Ishikawa (cell line): ENCODE results near the gene FZD7.
A peak's percentile ranks its signal among the peaks of the same experiment; 100 is the strongest.

Experiments
- CEBPB ChIP-seq: IDR thresholded peaks from 2 replicates; pipeline ENCODE4 v1.6.1; 2012
- CREB1 ChIP-seq: IDR thresholded peaks from 2 replicates; pipeline ENCODE4 v1.6.1; 2012; ENCODE audit warnings: low read depth
- EGR1 ChIP-seq: IDR thresholded peaks from 2 replicates; pipeline ENCODE4 v1.6.1; 2012
- EP300 ChIP-seq: IDR thresholded peaks from 2 replicates; pipeline ENCODE4 v1.6.1; 2012; ENCODE audit warnings: borderline replicate concordance
- FOXM1 ChIP-seq: IDR thresholded peaks from 2 replicates; pipeline ENCODE4 v1.6.1; 2012; ENCODE audit warnings: low read depth, borderline replicate concordance
- NFIC ChIP-seq: IDR thresholded peaks from 2 replicates; pipeline ENCODE4 v1.6.1; 2012
- RAD21 ChIP-seq: IDR thresholded peaks from 2 replicates; pipeline ENCODE4 v1.6.1; 2012; ENCODE audit warnings: low read depth
- TAF1 ChIP-seq: IDR thresholded peaks from 2 replicates; pipeline ENCODE4 v1.6.1; 2012; ENCODE audit warnings: low read depth, mild to moderate bottlenecking
- TCF12 ChIP-seq: IDR thresholded peaks from 2 replicates; pipeline ENCODE4 v1.6.1; 2012; ENCODE audit warnings: low read depth
- TEAD4 ChIP-seq: IDR thresholded peaks from 2 replicates; pipeline ENCODE4 v1.6.1; 2012
- YY1 ChIP-seq: IDR thresholded peaks from 2 replicates; pipeline ENCODE4 v1.6.1; 2012; ENCODE audit warnings: low read depth
- ZBTB7A ChIP-seq: IDR thresholded peaks from 2 replicates; pipeline ENCODE4 v1.6.1; 2012; ENCODE audit warnings: low read depth
- TF ChIP-seq, protein P1 (sequence below): IDR thresholded peaks from 2 replicates; pipeline ENCODE4 v1.6.1; 2012; ENCODE audit warnings: low read depth, mild to moderate bottlenecking
- TF ChIP-seq, protein P2 (sequence below): IDR thresholded peaks from 2 replicates; pipeline ENCODE4 v1.6.1; 2012
- TF ChIP-seq, protein P3 (sequence below): IDR thresholded peaks from 2 replicates; pipeline ENCODE4 v1.6.1; 2012

The FZD7 gene

DNA sequence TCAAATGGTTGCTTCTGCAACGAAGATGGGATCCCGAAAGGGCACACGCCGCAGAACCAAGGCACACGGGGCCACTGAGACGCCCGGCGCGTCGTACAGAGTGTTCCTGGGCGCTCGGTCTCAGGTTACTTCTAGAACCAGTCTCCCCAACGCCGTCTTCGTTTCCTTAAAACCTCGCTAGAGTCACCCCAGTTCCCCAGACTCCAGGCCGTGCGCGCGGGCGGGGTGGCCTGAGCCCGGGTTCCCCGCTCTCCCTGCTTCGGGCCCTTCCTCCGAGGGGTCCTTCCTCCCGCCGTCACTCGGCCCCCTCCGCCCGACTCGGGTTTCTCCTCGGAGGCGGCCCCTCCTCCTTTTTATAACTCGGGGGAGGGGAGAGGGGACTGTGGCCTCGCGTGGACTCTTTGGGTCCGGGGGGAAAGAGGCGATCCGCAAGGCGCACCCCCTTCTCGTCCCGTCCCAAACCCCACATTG lies 774 bp upstream of the FZD7 start:
- TF ChIP-seq NFIC = 0 out of 2 replicates have a peak, but pooled peaks have one; percentile 10
- TF ChIP-seq, protein P1, sequence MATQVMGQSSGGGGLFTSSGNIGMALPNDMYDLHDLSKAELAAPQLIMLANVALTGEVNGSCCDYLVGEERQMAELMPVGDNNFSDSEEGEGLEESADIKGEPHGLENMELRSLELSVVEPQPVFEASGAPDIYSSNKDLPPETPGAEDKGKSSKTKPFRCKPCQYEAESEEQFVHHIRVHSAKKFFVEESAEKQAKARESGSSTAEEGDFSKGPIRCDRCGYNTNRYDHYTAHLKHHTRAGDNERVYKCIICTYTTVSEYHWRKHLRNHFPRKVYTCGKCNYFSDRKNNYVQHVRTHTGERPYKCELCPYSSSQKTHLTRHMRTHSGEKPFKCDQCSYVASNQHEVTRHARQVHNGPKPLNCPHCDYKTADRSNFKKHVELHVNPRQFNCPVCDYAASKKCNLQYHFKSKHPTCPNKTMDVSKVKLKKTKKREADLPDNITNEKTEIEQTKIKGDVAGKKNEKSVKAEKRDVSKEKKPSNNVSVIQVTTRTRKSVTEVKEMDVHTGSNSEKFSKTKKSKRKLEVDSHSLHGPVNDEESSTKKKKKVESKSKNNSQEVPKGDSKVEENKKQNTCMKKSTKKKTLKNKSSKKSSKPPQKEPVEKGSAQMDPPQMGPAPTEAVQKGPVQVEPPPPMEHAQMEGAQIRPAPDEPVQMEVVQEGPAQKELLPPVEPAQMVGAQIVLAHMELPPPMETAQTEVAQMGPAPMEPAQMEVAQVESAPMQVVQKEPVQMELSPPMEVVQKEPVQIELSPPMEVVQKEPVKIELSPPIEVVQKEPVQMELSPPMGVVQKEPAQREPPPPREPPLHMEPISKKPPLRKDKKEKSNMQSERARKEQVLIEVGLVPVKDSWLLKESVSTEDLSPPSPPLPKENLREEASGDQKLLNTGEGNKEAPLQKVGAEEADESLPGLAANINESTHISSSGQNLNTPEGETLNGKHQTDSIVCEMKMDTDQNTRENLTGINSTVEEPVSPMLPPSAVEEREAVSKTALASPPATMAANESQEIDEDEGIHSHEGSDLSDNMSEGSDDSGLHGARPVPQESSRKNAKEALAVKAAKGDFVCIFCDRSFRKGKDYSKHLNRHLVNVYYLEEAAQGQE = no peak
- TF ChIP-seq ZBTB7A = peak; percentile 90; the same call in 1 of the 2 replicates
- TF ChIP-seq EGR1 = no peak
- TF ChIP-seq EP300 = no peak
- TF ChIP-seq, protein P2, sequence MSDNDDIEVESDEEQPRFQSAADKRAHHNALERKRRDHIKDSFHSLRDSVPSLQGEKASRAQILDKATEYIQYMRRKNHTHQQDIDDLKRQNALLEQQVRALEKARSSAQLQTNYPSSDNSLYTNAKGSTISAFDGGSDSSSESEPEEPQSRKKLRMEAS = no peak

DNA sequence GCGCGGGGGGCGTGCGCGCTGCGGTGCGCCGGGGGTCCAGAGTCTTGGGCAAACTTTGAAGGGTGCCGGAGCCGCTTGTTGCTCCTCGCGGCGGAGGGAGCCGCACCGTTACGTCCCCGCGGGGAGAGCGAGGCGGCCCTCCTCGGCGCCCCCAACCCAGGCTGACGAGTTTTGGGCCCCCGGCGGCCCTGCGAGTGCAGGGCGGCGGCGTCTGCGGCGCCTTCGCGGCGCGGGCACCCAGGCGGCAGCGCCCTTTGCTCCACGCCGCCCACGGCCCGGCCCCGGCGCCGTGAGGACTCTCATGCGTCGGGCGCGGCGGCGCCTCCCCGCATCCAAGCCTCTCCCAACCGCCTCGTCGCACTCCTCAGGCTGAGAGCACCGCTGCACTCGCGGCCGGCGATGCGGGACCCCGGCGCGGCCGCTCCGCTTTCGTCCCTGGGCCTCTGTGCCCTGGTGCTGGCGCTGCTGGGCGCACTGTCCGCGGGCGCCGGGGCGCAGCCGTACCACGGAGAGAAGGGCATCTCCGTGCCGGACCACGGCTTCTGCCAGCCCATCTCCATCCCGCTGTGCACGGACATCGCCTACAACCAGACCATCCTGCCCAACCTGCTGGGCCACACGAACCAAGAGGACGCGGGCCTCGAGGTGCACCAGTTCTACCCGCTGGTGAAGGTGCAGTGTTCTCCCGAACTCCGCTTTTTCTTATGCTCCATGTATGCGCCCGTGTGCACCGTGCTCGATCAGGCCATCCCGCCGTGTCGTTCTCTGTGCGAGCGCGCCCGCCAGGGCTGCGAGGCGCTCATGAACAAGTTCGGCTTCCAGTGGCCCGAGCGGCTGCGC lies 814 bp downstream of the FZD7 start:
- TF ChIP-seq, protein P3, sequence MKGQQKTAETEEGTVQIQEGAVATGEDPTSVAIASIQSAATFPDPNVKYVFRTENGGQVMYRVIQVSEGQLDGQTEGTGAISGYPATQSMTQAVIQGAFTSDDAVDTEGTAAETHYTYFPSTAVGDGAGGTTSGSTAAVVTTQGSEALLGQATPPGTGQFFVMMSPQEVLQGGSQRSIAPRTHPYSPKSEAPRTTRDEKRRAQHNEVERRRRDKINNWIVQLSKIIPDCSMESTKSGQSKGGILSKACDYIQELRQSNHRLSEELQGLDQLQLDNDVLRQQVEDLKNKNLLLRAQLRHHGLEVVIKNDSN = no peak
- TF ChIP-seq TEAD4 (no peak), ZBTB7A (peak; percentile 68), YY1 (no peak), EP300 (no peak), TCF12 (no peak)
- TF ChIP-seq, protein P2 = peak; percentile 9

DNA sequence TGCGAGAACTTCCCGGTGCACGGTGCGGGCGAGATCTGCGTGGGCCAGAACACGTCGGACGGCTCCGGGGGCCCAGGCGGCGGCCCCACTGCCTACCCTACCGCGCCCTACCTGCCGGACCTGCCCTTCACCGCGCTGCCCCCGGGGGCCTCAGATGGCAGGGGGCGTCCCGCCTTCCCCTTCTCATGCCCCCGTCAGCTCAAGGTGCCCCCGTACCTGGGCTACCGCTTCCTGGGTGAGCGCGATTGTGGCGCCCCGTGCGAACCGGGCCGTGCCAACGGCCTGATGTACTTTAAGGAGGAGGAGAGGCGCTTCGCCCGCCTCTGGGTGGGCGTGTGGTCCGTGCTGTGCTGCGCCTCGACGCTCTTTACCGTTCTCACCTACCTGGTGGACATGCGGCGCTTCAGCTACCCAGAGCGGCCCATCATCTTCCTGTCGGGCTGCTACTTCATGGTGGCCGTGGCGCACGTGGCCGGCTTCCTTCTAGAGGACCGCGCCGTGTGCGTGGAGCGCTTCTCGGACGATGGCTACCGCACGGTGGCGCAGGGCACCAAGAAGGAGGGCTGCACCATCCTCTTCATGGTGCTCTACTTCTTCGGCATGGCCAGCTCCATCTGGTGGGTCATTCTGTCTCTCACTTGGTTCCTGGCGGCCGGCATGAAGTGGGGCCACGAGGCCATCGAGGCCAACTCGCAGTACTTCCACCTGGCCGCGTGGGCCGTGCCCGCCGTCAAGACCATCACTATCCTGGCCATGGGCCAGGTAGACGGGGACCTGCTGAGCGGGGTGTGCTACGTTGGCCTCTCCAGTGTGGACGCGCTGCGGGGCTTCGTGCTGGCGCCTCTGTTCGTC lies 1.7 kb downstream of the FZD7 start:
- TF ChIP-seq CEBPB = no peak
- TF ChIP-seq, protein P2 = no peak
- TF ChIP-seq CREB1 = no peak

DNA sequence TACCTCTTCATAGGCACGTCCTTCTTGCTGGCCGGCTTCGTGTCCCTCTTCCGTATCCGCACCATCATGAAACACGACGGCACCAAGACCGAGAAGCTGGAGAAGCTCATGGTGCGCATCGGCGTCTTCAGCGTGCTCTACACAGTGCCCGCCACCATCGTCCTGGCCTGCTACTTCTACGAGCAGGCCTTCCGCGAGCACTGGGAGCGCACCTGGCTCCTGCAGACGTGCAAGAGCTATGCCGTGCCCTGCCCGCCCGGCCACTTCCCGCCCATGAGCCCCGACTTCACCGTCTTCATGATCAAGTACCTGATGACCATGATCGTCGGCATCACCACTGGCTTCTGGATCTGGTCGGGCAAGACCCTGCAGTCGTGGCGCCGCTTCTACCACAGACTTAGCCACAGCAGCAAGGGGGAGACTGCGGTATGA lies 2.3 kb downstream of the FZD7 start:
- TF ChIP-seq EP300 (no peak), TCF12 (no peak), RAD21 (no peak), EGR1 (no peak)

DNA sequence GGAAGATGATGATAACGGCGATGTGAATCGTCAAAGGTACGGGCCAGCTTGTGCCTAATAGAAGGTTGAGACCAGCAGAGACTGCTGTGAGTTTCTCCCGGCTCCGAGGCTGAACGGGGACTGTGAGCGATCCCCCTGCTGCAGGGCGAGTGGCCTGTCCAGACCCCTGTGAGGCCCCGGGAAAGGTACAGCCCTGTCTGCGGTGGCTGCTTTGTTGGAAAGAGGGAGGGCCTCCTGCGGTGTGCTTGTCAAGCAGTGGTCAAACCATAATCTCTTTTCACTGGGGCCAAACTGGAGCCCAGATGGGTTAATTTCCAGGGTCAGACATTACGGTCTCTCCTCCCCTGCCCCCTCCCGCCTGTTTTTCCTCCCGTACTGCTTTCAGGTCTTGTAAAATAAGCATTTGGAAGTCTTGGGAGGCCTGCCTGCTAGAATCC lies 3.0 kb downstream of the FZD7 start:
- TF ChIP-seq TCF12 = no peak
- TF ChIP-seq EP300 = no peak
- no peak for TF ChIP-seq EGR1
- no peak for TF ChIP-seq CREB1
- TF ChIP-seq, protein P3 = no peak
- no peak for TF ChIP-seq ZBTB7A
- TF ChIP-seq FOXM1 = no peak
- no peak for TF ChIP-seq TEAD4
- no peak for TF ChIP-seq NFIC
- TF ChIP-seq TAF1 = no peak

DNA sequence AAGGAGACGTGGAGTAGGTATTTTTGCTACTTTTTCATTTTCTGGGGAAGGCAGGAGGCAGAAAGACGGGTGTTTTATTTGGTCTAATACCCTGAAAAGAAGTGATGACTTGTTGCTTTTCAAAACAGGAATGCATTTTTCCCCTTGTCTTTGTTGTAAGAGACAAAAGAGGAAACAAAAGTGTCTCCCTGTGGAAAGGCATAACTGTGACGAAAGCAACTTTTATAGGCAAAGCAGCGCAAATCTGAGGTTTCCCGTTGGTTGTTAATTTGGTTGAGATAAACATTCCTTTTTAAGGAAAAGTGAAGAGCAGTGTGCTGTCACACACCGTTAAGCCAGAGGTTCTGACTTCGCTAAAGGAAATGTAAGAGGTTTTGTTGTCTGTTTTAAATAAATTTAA lies 3.4 kb downstream of the FZD7 start:
- no peak for TF ChIP-seq EP300
- no peak for TF ChIP-seq TAF1
- no peak for TF ChIP-seq FOXM1
- no peak for TF ChIP-seq TEAD4
- no peak for TF ChIP-seq TCF12
- no peak for TF ChIP-seq CEBPB
- no peak for TF ChIP-seq NFIC
- no peak for TF ChIP-seq YY1
- TF ChIP-seq, protein P1 = no peak
- TF ChIP-seq ZBTB7A = no peak
- no peak for TF ChIP-seq CREB1
- TF ChIP-seq, protein P2 = no peak
- TF ChIP-seq, protein P3 = no peak
- no peak for TF ChIP-seq RAD21
- no peak for TF ChIP-seq EGR1
